Astrocyte of the cerebellum (primary cell): ENCODE results near the gene DRICH1.

Source experiments
- DNase-seq: peaks from one replicate; pipeline ENCODE4 v3.0.0-alpha.2; 2011; ENCODE audit warnings: low read depth
- H3K4me3 ChIP-seq: 2 replicates; pipeline ENCODE4 v1.5.1; 2011; ENCODE audit warnings: mild to moderate bottlenecking, low read depth, low read length, moderate library complexity
- in situ Hi-C: cut with HindIII; loops from 2 replicates; pipeline ENCODE4 v1.10.0; 2017; ENCODE audit warnings: low sequenced_read_pairs
- TF ChIP-seq, protein P1 (sequence below): IDR thresholded peaks from 2 replicates; pipeline ENCODE4 v1.5.1; 2012; ENCODE audit warnings: low read length, low read depth, moderate library complexity, mild to moderate bottlenecking; ENCODE audit errors: missing control alignments

DRICH1 gene

GRCh38 chr22:23569716-23570115 is 62.4 kb downstream of the DRICH1 start:
- TF ChIP-seq, protein P1, sequence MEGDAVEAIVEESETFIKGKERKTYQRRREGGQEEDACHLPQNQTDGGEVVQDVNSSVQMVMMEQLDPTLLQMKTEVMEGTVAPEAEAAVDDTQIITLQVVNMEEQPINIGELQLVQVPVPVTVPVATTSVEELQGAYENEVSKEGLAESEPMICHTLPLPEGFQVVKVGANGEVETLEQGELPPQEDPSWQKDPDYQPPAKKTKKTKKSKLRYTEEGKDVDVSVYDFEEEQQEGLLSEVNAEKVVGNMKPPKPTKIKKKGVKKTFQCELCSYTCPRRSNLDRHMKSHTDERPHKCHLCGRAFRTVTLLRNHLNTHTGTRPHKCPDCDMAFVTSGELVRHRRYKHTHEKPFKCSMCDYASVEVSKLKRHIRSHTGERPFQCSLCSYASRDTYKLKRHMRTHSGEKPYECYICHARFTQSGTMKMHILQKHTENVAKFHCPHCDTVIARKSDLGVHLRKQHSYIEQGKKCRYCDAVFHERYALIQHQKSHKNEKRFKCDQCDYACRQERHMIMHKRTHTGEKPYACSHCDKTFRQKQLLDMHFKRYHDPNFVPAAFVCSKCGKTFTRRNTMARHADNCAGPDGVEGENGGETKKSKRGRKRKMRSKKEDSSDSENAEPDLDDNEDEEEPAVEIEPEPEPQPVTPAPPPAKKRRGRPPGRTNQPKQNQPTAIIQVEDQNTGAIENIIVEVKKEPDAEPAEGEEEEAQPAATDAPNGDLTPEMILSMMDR: no peak
- H3K4me3 ChIP-seq: no peak overlapping the region
- in situ Hi-C loops: no loop called here
- no peak for DNase-seq

DNA sequence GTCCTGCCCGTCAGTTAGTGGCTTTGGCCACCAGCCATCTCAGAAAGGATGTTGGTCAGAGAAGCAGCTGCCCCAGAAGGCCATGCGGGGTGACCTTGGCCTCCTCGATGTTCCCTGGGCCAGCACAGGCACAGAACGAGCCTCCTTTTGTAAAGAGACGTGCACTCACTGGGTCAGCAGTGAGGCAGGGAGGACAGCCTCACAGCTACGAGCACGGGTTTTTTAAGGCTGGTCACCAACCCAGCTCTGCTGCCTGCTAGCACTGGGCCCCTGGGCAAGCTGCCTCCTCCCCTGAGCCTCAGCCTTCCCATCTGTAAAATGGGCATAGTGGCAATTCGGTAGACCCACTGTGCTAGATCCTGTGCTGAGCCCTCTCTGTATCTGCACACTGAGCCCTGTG is 62.8 kb downstream of the DRICH1 start:
- in situ Hi-C loops: no loop called here
- TF ChIP-seq, protein P1: no peak

GRCh38 chr22:23566705-23567475 is 65.2 kb downstream of the DRICH1 start:
- TF ChIP-seq, protein P1: no peak
- peak overlapping the region; percentile 33 for H3K4me3 ChIP-seq
- in situ Hi-C loops: no loop called here
- DNase-seq: no peak

More for the DNA sequence above, 62.8 kb downstream of the DRICH1 start:
- no peak for DNase-seq
- no peak overlapping the region for H3K4me3 ChIP-seq

GRCh38 chr22:23565915-23566704 is 66.0 kb downstream of the DRICH1 start:
- H3K4me3 ChIP-seq: peak overlapping the region; percentile 33
- DNase-seq: no peak
- TF ChIP-seq, protein P1: no peak
- in situ Hi-C loops: no loop called here

GRCh38 chr22:23565305-23565914 is 66.7 kb downstream of the DRICH1 start:
- H3K4me3 ChIP-seq: no peak overlapping the region
- no peak for DNase-seq
- TF ChIP-seq, protein P1: no peak
- in situ Hi-C loops: no loop called here

- TF ChIP-seq, protein P1: no peak
- no peak overlapping the region for H3K4me3 ChIP-seq
- in situ Hi-C loops: no loop called here
- no peak for DNase-seq
Measured at GRCh38 chr22:23564276-23564675, 67.8 kb downstream of the DRICH1 start.
